GM18507 (cell line): ENCODE data around the gene FOSL2.

Source experiments
- DNase-seq: peaks from one replicate; pipeline ENCODE4 v3.0.0; 2011; ENCODE audit warnings: low read depth; ENCODE audit not compliant: insufficient read length; ENCODE audit errors: extremely low spot score
- FAIRE-seq: peaks from 2 replicates; lab custom pipeline; 2011; peaks lifted over from hg19 to GRCh38; lab: Jason Lieb, UNC

FOSL2 gene

GRCh38 chr2:28391564-28392296 is 928 bp upstream of the FOSL2 start:
- no peak for DNase-seq
- FAIRE-seq = no peak

DNA sequence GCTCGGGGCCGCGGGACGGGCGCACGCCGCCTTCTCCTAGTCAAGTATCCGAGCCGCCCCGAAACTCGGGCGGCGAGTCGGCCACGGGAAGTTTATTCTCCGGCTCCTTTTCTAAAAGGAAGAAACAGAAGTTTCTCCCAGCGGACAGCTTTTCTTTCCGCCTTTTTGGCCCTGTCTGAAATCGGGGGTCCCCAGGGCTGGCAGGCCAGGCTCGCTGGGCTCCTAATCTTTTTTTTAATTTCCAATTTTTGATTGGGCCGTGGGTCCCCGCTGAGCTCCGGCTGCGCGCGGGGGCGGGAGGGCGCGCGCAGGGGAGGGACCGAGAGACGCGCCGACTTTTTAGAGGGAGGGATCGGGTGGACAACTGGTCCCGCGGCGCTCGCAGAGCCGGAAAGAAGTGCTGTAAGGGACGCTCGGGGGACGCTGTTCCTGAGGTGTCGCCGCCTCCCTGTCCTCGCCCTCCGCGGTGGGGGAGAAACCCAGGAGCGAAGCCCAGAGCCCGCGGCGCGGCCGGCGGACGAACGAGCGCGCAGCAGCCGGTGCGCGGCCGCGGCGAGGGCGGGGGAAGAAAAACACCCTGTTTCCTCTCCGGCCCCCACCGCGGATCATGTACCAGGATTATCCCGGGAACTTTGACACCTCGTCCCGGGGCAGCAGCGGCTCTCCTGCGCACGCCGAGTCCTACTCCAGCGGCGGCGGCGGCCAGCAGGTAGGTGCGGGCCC is 617 bp downstream of the FOSL2 start:
- no peak for FAIRE-seq
- DNase-seq = no peak

DNA sequence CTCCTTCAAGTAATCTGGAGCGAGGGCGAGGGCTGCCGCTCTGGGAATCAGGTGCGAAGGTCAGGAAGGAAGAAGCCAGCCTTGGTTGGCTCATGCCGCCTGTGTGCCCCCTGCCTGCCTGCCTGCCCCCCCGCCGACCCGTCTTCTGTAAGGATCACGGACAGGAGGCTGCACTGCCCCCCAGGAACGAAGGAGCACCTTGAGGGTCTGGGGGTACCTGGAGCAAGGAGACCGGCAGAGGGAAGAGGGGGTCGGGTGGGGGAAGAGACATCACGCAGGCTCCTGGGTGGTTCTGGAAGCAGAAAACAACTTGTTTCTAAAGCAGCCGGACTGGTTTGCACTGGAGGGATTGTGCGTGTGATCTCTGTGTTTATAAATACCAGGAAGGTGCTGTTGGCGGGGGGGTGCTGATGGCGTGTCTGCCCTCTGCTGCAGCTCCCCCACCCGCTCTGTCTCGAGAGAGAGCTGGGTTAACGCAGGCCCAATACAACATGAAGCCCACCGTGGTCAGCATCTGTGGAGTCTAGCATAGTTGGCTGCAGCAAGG is 1.7 kb downstream of the FOSL2 start:
- no peak for DNase-seq

DNA sequence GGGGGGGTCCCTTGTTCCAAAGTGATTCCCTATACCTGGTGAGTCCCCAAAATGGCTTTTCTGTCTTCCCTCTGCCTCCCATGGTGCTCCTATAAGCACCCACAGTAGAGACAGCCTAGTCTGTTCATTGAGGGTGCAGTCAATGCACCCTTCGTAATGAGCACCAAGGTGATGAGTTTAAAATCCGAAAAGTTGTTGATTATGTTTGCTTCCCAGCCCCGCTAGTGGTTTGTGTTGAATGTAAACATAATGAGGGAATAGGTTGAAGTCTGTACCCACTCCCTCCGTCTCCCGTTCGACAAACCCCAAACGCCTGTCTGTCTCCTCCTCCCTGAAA is 2.3 kb downstream of the FOSL2 start:
- DNase-seq (no peak), FAIRE-seq (no peak)

More for the DNA sequence above, 1.7 kb downstream of the FOSL2 start:
- no peak for FAIRE-seq

GRCh38 chr2:28395334-28396061 is 2.8 kb downstream of the FOSL2 start:
- no peak for FAIRE-seq

GRCh38 chr2:28397043-28397381 is 4.4 kb downstream of the FOSL2 start:
- DNase-seq (no peak), FAIRE-seq (no peak)

More at GRCh38 chr2:28395334-28396061, 2.8 kb downstream of the FOSL2 start:
- DNase-seq = no peak

DNA sequence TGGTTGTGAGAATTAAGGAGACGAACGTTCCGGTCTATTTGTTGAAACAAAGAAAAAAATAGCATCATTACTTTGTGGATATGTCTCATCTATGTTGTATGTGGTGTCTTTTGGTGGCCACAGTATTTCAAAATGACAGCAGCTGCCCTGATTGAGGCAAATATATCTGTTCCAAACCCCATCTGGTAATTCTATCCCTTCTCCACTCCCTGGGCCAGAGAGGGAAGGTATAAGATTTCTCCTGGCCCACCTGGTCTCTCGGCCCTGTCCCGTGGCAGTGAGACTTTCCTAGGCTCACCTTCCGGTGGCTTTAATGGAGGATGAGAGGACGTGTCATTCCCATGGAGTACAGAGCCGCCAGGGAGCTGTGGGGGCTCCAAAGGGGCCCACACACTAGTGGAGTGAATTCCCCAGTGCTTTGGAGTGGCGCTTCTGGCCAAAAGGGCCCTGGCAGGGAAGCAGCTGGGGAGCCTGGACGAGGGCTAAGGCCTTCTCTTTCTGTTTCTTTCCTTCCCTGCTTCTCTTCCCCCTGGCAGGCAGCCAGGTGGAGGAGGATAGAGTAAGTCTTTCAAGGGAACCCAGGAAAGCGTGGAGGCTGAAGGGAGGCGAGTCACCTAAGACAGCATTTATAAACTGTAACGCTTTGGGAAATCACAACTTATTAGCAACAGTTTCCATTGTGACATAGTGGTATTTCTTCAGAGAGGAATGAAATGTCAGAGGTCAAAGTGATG is 5.6 kb downstream of the FOSL2 start:
- FAIRE-seq (no peak), DNase-seq (no peak)

- FAIRE-seq = no peak
- DNase-seq = no peak
These were observed 6.6 kb downstream of the FOSL2 start for GRCh38 chr2:28399289-28399688.

- FAIRE-seq = no peak
- DNase-seq = no peak
These were observed 7.3 kb downstream of the FOSL2 start for GRCh38 chr2:28399956-28400355.

- no peak for DNase-seq
- no peak for FAIRE-seq
These were observed 7.8 kb downstream of the FOSL2 start for GRCh38 chr2:28400419-28400818.

- no peak for DNase-seq
- no peak for FAIRE-seq
These were observed 8.3 kb downstream of the FOSL2 start for GRCh38 chr2:28400921-28401320.

- DNase-seq (no peak), FAIRE-seq (no peak)
These were observed 8.8 kb downstream of the FOSL2 start for GRCh38 chr2:28401411-28401810.

DNA sequence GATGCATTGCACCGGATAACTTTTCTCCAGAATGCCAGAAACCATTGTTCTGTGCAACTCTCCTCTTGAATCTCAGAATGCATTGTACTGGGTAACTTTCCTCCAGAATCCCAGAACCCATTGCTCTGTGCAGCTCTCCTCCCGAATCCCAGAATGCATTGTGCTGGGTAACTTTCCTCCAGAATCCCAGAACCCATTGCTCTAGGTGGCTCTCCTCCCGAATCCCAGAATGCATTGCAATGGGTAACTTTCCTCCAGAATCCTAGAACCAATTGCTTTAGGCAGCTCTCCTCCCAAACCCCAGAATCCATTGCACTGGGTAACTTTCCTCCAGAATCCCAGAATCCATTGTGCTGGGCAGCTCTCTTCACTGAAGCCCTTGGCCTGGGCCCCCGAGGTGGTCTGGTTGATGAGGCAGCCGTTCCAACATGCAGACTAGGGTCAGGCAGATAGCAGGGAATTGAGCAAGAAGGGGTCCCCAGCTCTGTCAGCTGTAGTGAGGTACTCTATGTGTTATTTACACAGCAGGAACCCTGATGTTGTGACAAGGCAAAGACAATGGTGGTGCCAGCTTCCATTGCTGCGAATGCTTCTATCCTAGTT is 9.4 kb downstream of the FOSL2 start:
- no peak for FAIRE-seq
- DNase-seq = no peak

GRCh38 chr2:28403370-28403956 is 10.8 kb downstream of the FOSL2 start:
- DNase-seq (no peak), FAIRE-seq (no peak)

GRCh38 chr2:28404086-28404485 is 11.4 kb downstream of the FOSL2 start:
- no peak for FAIRE-seq
- DNase-seq = no peak

DNA sequence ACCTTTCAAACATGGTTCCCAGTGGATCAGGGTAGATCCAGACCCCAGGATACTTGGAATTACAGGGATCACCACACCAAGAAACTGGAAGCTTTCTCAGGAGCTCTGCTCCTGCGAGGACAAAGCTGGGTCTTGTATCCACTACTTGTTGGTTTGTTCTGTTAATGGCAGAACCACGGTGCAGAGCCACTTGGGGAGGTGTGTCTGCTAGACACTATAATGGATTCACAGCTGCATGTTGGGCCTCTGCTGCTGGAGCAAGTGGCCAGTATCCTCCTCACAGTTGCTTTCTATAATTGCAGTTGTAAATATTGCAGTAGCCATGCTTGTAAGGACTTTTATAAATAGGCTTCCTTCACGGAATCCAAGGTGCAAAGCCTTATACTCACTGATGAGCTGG is 12.9 kb downstream of the FOSL2 start:
- DNase-seq (no peak), FAIRE-seq (no peak)

DNA sequence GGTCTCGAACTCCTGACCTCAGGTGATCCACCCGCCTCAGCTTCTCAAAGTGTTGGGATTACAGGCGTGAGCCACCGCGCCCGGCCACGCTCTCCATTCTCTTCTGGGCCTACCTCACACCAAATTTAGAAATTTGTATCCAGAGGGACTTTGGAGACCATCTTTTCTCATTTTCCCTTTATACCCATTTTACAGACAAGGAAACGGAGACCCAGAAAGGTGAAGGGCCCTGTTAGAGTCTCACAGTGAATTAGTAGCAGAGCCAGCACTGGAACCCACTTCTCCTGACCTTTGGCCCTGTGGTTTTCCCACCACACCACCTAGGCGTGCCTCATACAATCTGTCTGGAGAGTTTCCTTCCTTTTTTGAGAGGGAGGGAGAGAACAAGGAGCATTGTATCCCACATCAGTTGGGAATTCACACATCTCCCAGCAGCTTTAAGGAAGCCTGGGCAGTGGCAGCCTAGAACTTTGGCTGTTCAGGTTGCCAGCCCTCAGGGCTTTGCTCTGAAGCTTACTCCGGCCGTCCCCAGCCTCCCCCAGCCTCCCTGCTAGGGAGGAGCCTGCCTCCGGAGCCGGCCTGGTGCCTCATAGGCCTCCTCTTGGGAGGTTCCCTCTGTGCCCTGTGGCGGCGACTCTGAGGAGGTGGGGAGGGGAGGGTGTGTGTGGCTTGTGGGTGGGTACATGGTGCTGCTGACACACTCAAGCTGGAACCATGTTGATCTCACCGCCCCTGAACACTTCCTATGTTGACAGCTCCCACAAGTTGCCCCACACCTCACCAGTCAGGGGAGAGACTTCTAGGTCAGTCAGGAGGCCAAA is 13.8 kb downstream of the FOSL2 start:
- FAIRE-seq = no peak
- no peak for DNase-seq
